NCI-H2081 (cell line): ENCODE measurements around the gene YY1.
"Not testable (repeated sequence)": the region's sequence is repeated elsewhere in the genome, so short reads cannot be mapped to it uniquely, and the experiment has no call there.

ENCODE experiments used
- DNase-seq, 2 experiments: peaks; one replicate each; lab custom pipeline; 2025; lab: John Stamatoyannopoulos, UW

The YY1 gene

GRCh38 chr14:100243020-100243419 lies 4.1 kb downstream of the YY1 start:
- DNase-seq, result no peak

GRCh38 chr14:100246809-100247428 lies 8.0 kb downstream of the YY1 start:
- peak; percentile 40 to 67 for DNase-seq

- DNase-seq, result no peak
Measured at GRCh38 chr14:100250732-100251465, 12.0 kb downstream of the YY1 start.

- no peak for DNase-seq
Measured at GRCh38 chr14:100252684-100253083, 13.7 kb downstream of the YY1 start.

- DNase-seq, result no peak
Measured at GRCh38 chr14:100256339-100256895, 17.5 kb downstream of the YY1 start.

- no peak for DNase-seq
Measured at GRCh38 chr14:100261621-100262020, 22.7 kb downstream of the YY1 start.

- DNase-seq, result no peak
Measured at GRCh38 chr14:100262545-100262944, 23.6 kb downstream of the YY1 start.

- DNase-seq, result no peak
Measured at GRCh38 chr14:100263141-100263540, 24.2 kb downstream of the YY1 start.

- DNase-seq, result no peak
Measured at GRCh38 chr14:100267990-100268389, 29.0 kb downstream of the YY1 start.

GRCh38 chr14:100268591-100269207 lies 29.8 kb downstream of the YY1 start:
- DNase-seq, result no peak

GRCh38 chr14:100271247-100271939 lies 32.4 kb downstream of the YY1 start:
- peak; percentile 15 to 35 for DNase-seq

GRCh38 chr14:100274250-100274649 lies 35.3 kb downstream of the YY1 start:
- no peak for DNase-seq

GRCh38 chr14:100275214-100275613 lies 36.3 kb downstream of the YY1 start:
- peak in 1 of 2 experiments; percentile 53 for DNase-seq

GRCh38 chr14:100278702-100279101 lies 39.8 kb downstream of the YY1 start:
- no peak for DNase-seq

- DNase-seq, result no peak
Measured at GRCh38 chr14:100279133-100279532, 40.2 kb downstream of the YY1 start.

- DNase-seq, result no peak
Measured at GRCh38 chr14:100279563-100279962, 40.6 kb downstream of the YY1 start.

GRCh38 chr14:100281286-100282082 lies 42.5 kb downstream of the YY1 start:
- DNase-seq, result no peak

- no peak for DNase-seq
Measured at GRCh38 chr14:100282083-100282350, 43.1 kb downstream of the YY1 start.

GRCh38 chr14:100282766-100283419 lies 43.9 kb downstream of the YY1 start:
- no peak for DNase-seq

- DNase-seq, result not testable (repeated sequence)
Measured at GRCh38 chr14:100283436-100283835, 44.5 kb downstream of the YY1 start.
